Lower leg skin (tissue), 4 donors: Measurements from ENCODE around the gene REX1BD. TPM values are rescaled to one million over a fixed set of nuclear protein-coding genes. Genes with fewer than 3 reads are reported as not detected.
"Not testable (repeated sequence)": the region's sequence is repeated elsewhere in the genome, so short reads cannot be mapped to it uniquely, and the experiment has no call there.

Experiments used
- DNase-seq, 2 donors: peaks; one replicate each; pipeline ENCODE4 v3.0.0-alpha.2; 2019; ENCODE audit warnings: low spot score in 2 of 2
- H3K4me3 ChIP-seq: fragments of 200-600 bp; sonication (generic); 2 replicates; pipeline ENCODE4 v1.5.1; 2017; ENCODE audit warnings: mild to moderate bottlenecking, low read depth; ENCODE audit not compliant: poor library complexity, severe bottlenecking
- CTCF ChIP-seq, 3 donors: fragments of 450-650 bp; IDR thresholded peaks; one replicate each; pipeline ENCODE4 v1.5.1; 2016; ENCODE audit warnings: antibody characterized with exemption in 3 of 3, mild to moderate bottlenecking in 3 of 3, moderate library complexity in 2 of 3
- POLR2A ChIP-seq, 2 donors: fragments of 450-650 bp; IDR thresholded peaks; one replicate each; pipeline ENCODE4 v1.6.1; 2016 to 2017; ENCODE audit warnings: antibody characterized with exemption in 2 of 2, mild to moderate bottlenecking in 1 of 2, moderate library complexity in 1 of 2
- WGBS, 2 donors: methylation state at CpG; one replicate each; pipeline ENCODE4 v1.1.5; 2018; 5-methylcytosine and 5-hydroxymethylcytosine counted together
- intact Hi-C: fragments of 100-400 bp; cut with DNase I; formaldehyde crosslinking; loops from one replicate; pipeline ENCODE4 v1.15.0; 2023; ENCODE audit warnings: low total_unique reads
- total RNA-seq, 4 donors: library from RNA; depleted of rRNA; stranded (reverse); fragments of >200 nt; gene quantifications; one replicate each; pipeline ENCODE4 v1.1.0, GENCODE V29; 2016

REX1BD gene
- total RNA-seq, 4 donors from 2014 or later: 91.8 to 119 (median 107) TPM

DNA sequence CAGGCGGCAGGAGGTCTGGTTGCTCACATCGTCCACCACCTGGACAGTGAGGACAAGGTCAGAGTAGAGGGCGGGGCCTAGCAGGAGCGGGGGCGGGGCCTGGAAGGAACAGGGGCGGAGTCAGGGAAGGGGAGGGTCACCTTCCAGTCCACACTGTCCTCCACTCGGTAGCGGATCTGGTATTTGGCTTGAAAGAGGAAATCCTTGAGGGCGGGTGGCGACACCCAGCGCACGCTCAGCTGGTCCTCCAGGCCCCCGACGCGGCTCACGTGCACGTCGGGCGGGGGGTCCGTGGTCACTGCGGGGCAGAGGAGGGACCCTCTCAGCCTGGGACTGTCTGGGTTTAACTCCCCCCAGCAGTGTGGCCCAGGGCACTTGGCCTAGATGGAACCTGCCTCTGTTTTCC lies 8.2 kb downstream of the REX1BD start:
- TF ChIP-seq POLR2A (IDR thresholded peaks at IDR 0.05): no peak
- no peak for TF ChIP-seq CTCF (IDR thresholded peaks at IDR 0.05)
- intact Hi-C loops: loop anchor here (10.0 kb wide), 2 partner anchors 168 to 248 kb away; no protein-coding TSS in a partner anchor
- no peak for DNase-seq
- 50 to 53% methylated on average over 21 of the region's 21 CpGs for WGBS, 2 donors
- no peak overlapping the region for H3K4me3 ChIP-seq

- 58 to 62% methylated on average over 25 of the region's 25 CpGs for WGBS, 2 donors
- DNase-seq: no peak
- TF ChIP-seq POLR2A (IDR thresholded peaks at IDR 0.05) (no peak), CTCF (IDR thresholded peaks at IDR 0.05) (no peak)
- no peak overlapping the region for H3K4me3 ChIP-seq
- intact Hi-C loops: loop anchor here (10.0 kb wide), 2 partner anchors 167 to 247 kb away; no protein-coding TSS in a partner anchor
These were observed 9.4 kb downstream of the REX1BD start for GRCh38 chr19:18597809-18598660.

DNA sequence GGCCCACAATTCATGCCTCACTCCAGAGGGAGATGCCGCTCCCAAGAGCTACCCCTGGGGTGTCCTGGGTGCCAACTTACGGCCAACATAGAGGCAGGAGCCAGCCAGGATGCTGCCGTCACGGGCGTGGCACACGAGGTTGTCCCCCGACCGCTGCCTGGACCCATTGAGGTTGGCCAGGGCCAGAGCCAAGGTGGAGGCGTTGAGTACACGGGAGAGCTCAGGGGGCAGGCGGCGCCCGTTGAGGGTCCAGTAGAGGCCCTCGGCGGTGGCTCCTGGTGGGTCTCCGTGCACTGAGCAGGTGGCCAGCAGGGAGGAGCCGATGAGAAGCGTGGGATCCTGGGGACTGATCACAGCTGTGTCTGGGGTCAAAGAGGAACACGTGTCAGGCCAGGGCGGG lies 10.9 kb downstream of the REX1BD start:
- H3K4me3 ChIP-seq: no peak overlapping the region
- DNase-seq: no peak
- intact Hi-C loops: loop anchor here (10.0 kb wide), 2 partner anchors 165 to 245 kb away; no protein-coding TSS in a partner anchor
- TF ChIP-seq POLR2A (IDR thresholded peaks at IDR 0.05): no peak
- TF ChIP-seq CTCF (IDR thresholded peaks at IDR 0.05): no peak
- 81 to 88% methylated on average over 20 of the region's 20 CpGs for WGBS, 2 donors

- H3K4me3 ChIP-seq, intact Hi-C loops, DNase-seq: not testable (repeated sequence)
- WGBS, 2 donors: 96 to 97% methylated on average over 15 of the region's 15 CpGs
These were observed 12.2 kb downstream of the REX1BD start for GRCh38 chr19:18600692-18601397.

DNA sequence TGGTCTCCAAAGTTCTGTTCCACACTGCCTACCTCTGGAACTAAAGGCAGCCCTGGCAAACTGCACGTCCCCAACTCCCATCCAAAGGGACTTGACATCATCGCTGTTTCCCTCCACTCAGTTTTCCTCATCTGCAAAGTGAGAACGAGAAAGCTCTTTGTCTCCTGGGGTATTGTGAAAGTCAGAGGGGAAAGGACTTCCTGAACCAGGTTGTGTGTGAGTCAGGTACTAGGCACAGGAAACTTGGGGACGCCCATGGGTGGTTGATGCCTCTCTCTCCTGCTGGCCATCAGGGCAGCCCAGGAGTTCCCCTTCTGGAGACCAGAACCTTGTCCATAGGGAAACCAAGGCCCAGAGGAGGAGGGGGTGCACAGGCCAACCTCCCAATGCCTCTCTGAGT lies 13.3 kb downstream of the REX1BD start:
- intact Hi-C loops: no loop called here
- 81 to 87% methylated on average over 4 of the region's 4 CpGs for WGBS, 2 donors
- no peak for TF ChIP-seq CTCF (IDR thresholded peaks at IDR 0.05)
- no peak for TF ChIP-seq POLR2A (IDR thresholded peaks at IDR 0.05)
- no peak for DNase-seq
- H3K4me3 ChIP-seq: no peak overlapping the region
